GM18873 (cell line): ENCODE data around the gene LRFN2.

Source experiments
- ATAC-seq: cut with Tn5 transposase; IDR thresholded peaks from one replicate; pipeline ENCODE4 v1.9.1; 2021; ENCODE audit warnings: mild to moderate bottlenecking, moderate library complexity, moderate number of reproducible peaks; ENCODE audit not compliant: unreplicated experiment, low FRiP score

Gene LRFN2

GRCh38 chr6:40389254-40389653, 197.9 kb downstream of the LRFN2 start:
- no peak for ATAC-seq

GRCh38 chr6:40387871-40388264, 199.3 kb downstream of the LRFN2 start:
- ATAC-seq: no peak

GRCh38 chr6:40387127-40387870, 199.9 kb downstream of the LRFN2 start:
- no peak for ATAC-seq

GRCh38 chr6:40386200-40386599, 201.0 kb downstream of the LRFN2 start:
- ATAC-seq: no peak

- ATAC-seq: no peak
These were observed 203.6 kb downstream of the LRFN2 start for GRCh38 chr6:40383348-40384115.

- ATAC-seq: no peak
These were observed 206.9 kb downstream of the LRFN2 start for GRCh38 chr6:40380271-40380670.

GRCh38 chr6:40379811-40380210, 207.4 kb downstream of the LRFN2 start:
- no peak for ATAC-seq

- no peak for ATAC-seq
These were observed 208.5 kb downstream of the LRFN2 start for GRCh38 chr6:40378725-40379074.

GRCh38 chr6:40378071-40378724, 209.0 kb downstream of the LRFN2 start:
- ATAC-seq: no peak

GRCh38 chr6:40377173-40377806, 209.9 kb downstream of the LRFN2 start:
- ATAC-seq: no peak

- ATAC-seq: no peak
These were observed 211.0 kb downstream of the LRFN2 start for GRCh38 chr6:40376113-40376650.

- no peak for ATAC-seq
These were observed 213.9 kb downstream of the LRFN2 start for GRCh38 chr6:40373267-40373666.

- ATAC-seq: no peak
These were observed 215.5 kb downstream of the LRFN2 start for GRCh38 chr6:40371621-40372020.

GRCh38 chr6:40371095-40371494, 216.1 kb downstream of the LRFN2 start:
- ATAC-seq: no peak

- no peak for ATAC-seq
These were observed 217.3 kb downstream of the LRFN2 start for GRCh38 chr6:40369891-40370290.

- no peak for ATAC-seq
These were observed 218.1 kb downstream of the LRFN2 start for GRCh38 chr6:40369042-40369441.

GRCh38 chr6:40362859-40363258, 224.3 kb downstream of the LRFN2 start:
- ATAC-seq: no peak

GRCh38 chr6:40359808-40360207, 227.4 kb downstream of the LRFN2 start:
- no peak for ATAC-seq

GRCh38 chr6:40358473-40359460, 228.4 kb downstream of the LRFN2 start:
- ATAC-seq: no peak
